GM12872 (cell line): Measurements from ENCODE around the gene IFITM1.

Experiments used
- CTCF ChIP-seq: IDR thresholded peaks from 3 replicates; pipeline ENCODE4 v1.5.1; 2011; ENCODE audit warnings: low read depth, mild to moderate bottlenecking, low read length, moderate library complexity; ENCODE audit not compliant: insufficient read depth

IFITM1 gene

DNA sequence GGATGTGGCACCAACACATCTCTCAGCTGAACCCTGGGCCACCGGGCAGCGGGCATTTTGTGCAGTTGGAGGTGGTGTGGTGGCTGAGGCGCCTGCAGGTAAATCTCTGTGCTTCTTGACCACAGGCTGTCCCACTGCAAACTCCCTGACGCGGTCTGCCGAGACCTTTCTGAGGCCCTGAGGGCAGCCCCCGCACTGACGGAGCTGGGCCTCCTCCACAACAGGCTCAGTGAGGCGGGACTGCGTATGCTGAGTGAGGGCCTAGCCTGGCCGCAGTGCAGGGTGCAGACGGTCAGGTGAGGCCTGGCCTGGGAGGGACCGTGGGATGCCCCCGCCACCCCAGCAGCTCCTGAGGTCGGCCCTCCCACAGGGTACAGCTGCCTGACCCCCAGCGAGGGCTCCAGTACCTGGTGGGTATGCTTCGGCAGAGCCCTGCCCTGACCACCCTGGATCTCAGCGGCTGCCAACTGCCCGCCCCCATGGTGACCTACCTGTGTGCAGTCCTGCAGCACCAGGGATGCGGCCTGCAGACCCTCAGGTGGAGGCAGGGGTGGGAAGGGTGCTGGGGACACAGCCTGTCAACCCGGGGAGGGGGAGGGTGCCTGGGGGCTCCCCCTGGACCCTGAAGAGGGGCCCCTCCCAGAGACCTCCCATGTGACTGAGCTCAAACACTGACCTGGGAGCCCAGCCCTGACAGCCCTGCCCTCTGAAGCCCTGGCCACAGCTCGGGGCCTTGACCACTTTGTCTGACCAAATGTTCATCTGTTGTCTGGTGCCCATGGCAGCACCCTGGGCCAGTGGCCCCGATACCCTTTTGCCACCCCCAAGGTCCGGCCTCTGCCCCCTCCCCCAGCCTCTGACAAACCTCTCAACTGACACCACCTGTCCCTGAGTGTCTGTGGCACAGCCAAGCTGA lies 29.5 kb upstream of the IFITM1 start:
- no peak for TF ChIP-seq CTCF

- no peak for TF ChIP-seq CTCF
Observed at GRCh38 chr11:285021-285893, 28.6 kb upstream of the IFITM1 start.

DNA sequence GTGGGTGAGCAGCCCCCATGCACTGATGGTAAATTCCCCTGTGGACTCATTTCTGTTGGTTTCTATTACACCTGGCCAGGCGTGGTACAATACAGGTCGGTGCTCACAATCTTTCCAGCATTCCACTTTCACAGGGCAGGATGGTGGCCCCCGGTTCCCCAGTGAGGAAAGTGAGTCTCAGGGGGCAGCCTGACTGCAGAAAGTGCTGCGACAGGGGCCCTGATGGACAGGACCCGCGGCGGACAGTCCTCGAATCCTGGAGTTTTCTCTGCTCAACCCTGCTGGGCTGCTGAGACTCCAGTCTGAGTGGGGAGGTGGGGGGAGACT lies 28.0 kb upstream of the IFITM1 start:
- no peak for TF ChIP-seq CTCF

DNA sequence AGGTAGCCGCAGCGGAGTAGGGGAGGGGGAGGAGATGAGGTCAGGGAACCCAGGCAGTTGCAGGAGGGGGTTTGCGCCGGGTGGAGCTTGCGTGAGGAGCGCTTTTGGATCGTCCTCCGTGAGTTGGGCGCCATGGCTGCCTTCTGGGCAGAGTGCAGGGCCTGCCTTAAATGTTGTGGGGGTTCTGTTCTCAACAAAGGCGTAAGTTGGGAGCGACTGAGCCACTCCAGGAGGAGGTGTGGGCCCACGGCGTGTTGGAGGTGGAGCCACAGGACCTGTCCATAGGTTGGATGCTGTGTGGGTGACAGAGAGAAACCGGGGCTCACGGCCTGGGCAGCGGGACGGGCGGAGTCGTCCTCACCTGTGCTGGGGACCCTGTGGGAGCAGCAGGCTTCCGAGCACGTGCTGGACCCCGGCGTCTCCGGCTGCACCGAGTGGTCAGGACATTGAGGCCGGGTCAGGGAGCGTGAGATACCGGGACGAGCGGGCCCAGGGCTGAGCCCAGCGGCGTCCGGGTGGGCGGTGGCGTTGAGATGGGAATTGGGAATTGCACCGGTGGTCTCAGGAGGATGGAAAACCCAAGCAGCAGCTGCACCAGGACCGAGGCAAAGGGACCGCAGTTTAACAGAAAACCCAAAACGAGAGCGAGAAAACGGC lies 25.9 kb upstream of the IFITM1 start:
- TF ChIP-seq CTCF, result no peak

GRCh38 chr11:288478-289397 lies 25.1 kb upstream of the IFITM1 start, which contains the start of gene PGGHG:
Gene PGGHG, plus strand, starts transcription at chr11:289126. Its CDS starts 691 bp downstream, at chr11:289817.
- TF ChIP-seq CTCF, result no peak

- no peak for TF ChIP-seq CTCF
Observed at GRCh38 chr11:289398-289711, 24.5 kb upstream of the IFITM1 start.
